Neural cell (in vitro differentiated cells): ENCODE measurements around the gene PCNX4. TPM values are rescaled to one million over a fixed set of nuclear protein-coding genes. Genes with fewer than 3 reads are reported as not detected.

ENCODE experiments used
- polyA plus RNA-seq: library from polyadenylated mRNA; depleted of rRNA; stranded (reverse); fragments of >200 nt; gene quantifications from 2 replicates; pipeline ENCODE4 v1.2.3, GENCODE V29; 2014

The PCNX4 gene
- polyA plus RNA-seq, 1 donor from 2014 or later, result 117 TPM

Other genes with a start within 250 kb of the PCNX4 start
- 1,138 and 1,179 TPM in 2 replicates for gene RTN1, start 221.1 kb upstream of the PCNX4 start, polyA plus RNA-seq
- gene LRRC9, start 171.8 kb upstream of the PCNX4 start, polyA plus RNA-seq, result 0.40 and 1.3 TPM in 2 replicates
- 86.5 and 89.6 TPM in 2 replicates for gene DHRS7, start 73.5 kb downstream of the PCNX4 start, polyA plus RNA-seq
- gene PPM1A, start 157.3 kb downstream of the PCNX4 start, polyA plus RNA-seq, result 49.6 and 52.1 TPM in 2 replicates